ENCODE measurements around the gene GK. TPM values are rescaled to one million over a fixed set of nuclear protein-coding genes. Genes with fewer than 3 reads are reported as not detected.
"Not testable (repeated sequence)": the region's sequence is repeated elsewhere in the genome, so short reads cannot be mapped to it uniquely, and the experiment has no call there.

Gene GK
- total and polyA plus RNA-seq, 4 experiments from 2014 or later, result 5.2 to 8.4 (median 7.3) TPM

DNA sequence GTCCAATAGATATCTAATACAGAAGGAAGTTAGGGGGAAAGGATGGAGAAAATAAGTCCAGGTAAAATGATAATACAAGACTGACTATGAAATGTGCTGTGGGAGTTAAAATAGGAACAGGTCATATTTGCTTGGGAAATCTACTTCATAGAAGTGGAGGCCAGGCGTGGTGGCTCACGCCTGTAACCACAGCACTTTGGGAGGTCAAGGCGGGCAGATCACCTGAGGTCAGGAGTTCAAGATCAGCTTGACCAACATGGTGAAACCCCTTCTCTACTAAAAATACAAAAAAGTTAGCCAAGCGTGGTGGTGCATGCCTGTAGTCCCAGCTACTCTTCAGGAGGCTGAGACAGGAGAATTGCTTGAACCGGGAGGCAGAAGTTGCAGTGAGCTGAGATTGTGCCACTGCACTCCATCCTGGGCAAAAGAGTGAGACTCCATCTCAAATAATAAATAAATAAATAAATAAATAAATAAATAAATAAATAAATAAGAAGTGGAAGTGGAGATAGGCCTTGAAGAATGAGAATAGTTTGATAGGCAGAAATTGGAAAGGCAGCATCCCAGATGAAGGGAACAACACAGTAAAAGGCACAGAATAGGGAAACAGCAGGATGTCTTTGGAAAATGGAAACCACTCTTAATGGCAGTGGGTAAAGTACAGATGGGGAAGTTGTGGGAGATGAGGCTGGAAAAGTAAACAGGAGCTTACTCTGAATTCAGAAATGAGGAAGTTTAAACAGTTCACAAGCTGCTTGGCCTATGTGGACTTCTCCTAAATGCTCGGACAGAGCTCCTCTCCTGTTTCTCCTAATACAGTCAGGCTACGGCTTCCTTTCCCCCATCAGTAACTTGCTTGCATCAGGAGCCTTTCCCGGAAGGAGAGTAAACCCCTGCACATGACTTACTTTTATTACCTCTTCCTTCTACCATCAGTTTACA lies 15.1 kb upstream of the GK start:
- Histone ChIP-seq H3K27ac (ENCODE audit: low read depth, low read length) (no peak overlapping the region), H3K27me3 (ENCODE audit: insufficient read depth, low read length) (no peaks in the 10 kb centered on the region), H3K4me1 (ENCODE audit: insufficient read depth, low read length) (no peaks in the 10 kb centered on the region), H3K9me3 (ENCODE audit: control insufficient read depth in 1 of 2, low read length in 2 of 2) (no peaks in the 10 kb centered on the region), H3K4me3 (ENCODE audit: low read length in 2 of 2) (no peak overlapping the region), H3K36me3 (ENCODE audit: insufficient read depth, low read length) (no peaks in the 10 kb centered on the region)
- Mint-ChIP-seq H3K4me1 (peaks cover 0 to 2% (median 0%) of the 10 kb centered on the region in 4 donors), H3K27ac (no peak overlapping the region), H3K4me3 (no peak overlapping the region), H3K36me3 (no peaks in the 10 kb centered on the region), H3K9me3 (peaks cover 0 to 2% (median 0%) of the 10 kb centered on the region in 8 donors), H3K27me3 (no peaks in the 10 kb centered on the region)
- ChIA-PET POLR2A (ENCODE audit: partially characterized antibody) (no interaction called here), CTCF (ENCODE audit: partially characterized antibody) (no interaction called here)
- intact Hi-C loops (cut with micrococcal nuclease), result no loop called here
- no peak for DNase-seq

DNA sequence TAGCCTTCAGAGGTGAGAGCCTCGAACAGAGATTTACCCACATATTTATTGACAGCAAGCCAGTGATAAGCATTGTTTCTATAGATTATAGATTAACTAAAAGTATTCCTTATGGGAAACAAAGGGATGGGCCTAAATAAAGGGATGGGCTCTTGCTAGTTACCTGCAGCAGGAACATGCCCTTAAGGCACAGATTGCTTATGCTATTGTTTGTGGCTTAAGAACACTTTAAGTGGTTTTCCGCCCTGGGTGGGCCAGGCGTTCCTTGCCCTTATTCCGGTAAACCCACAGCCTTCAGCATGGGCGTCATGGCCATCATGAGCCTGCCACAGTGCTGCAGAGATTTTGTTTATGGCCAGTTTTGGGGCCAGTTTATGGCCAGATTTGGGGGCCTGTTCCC lies 13.5 kb upstream of the GK start:
- H3K27me3 ChIP-seq (ENCODE audit: insufficient read depth, low read length); H3K36me3 Mint-ChIP-seq; H3K9me3 Mint-ChIP-seq; DNase-seq; H3K27ac ChIP-seq (ENCODE audit: low read depth, low read length); H3K4me1 ChIP-seq (ENCODE audit: insufficient read depth, low read length); H3K27me3 Mint-ChIP-seq; H3K4me3 ChIP-seq (ENCODE audit: low read length in 2 of 2); H3K4me3 Mint-ChIP-seq; H3K36me3 ChIP-seq (ENCODE audit: insufficient read depth, low read length); H3K9me3 ChIP-seq (ENCODE audit: control insufficient read depth in 1 of 2, low read length in 2 of 2); intact Hi-C loops (cut with micrococcal nuclease); H3K4me1 Mint-ChIP-seq; H3K27ac Mint-ChIP-seq; POLR2A ChIA-PET (ENCODE audit: partially characterized antibody): not testable (repeated sequence)
- CTCF ChIA-PET (ENCODE audit: partially characterized antibody), result interaction anchor here (1.0 kb wide), 1 partner anchor 86 kb away, joined by 3 read pairs; no protein-coding TSS in a partner anchor

GRCh38 chrX:30642642-30643041 lies 10.6 kb upstream of the GK start:
- Mint-ChIP-seq H3K4me1 (no peaks in the 10 kb centered on the region), H3K27me3 (no peaks in the 10 kb centered on the region), H3K9me3 (no peaks in the 10 kb centered on the region), H3K27ac (no peak overlapping the region), H3K36me3 (no peaks in the 10 kb centered on the region), H3K4me3 (no peak overlapping the region)
- no peak overlapping the region for H3K4me3 ChIP-seq (ENCODE audit: low read length in 2 of 2)
- ChIA-PET POLR2A (ENCODE audit: partially characterized antibody) (no interaction called here), CTCF (ENCODE audit: partially characterized antibody) (no interaction called here)
- no peaks in the 10 kb centered on the region for H3K9me3 ChIP-seq (ENCODE audit: control insufficient read depth in 1 of 2, low read length in 2 of 2)
- DNase-seq, result no peak
- intact Hi-C loops (cut with micrococcal nuclease), result no loop called here
- H3K27ac ChIP-seq (ENCODE audit: low read depth, low read length), result no peak overlapping the region
- H3K36me3 ChIP-seq (ENCODE audit: insufficient read depth, low read length), result no peaks in the 10 kb centered on the region
- H3K4me1 ChIP-seq (ENCODE audit: insufficient read depth, low read length), result no peaks in the 10 kb centered on the region
- no peaks in the 10 kb centered on the region for H3K27me3 ChIP-seq (ENCODE audit: insufficient read depth, low read length)

DNA sequence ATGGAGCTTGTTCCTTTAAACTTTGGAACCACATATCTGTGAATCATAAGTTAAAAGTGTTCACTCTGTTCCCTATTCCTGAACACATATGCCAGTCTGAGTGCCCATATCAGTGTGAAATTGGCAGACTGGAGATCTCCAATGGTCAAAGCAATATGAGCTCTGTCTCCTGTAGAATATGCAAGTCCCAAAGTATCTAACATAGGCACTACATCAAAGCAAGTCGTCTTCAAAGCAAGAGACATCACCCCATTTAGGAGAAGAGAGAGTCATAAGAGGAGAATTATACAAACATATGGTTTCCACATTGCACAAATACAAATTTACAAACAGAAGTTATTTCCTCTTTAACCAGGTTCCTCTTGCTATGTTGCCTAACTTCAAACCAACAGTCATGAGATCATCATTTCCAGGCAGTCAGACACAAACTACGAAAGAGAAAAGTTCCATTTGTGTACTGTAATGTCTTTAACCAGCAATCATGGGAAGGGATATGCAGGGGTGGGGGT lies 9.9 kb upstream of the GK start:
- H3K27me3 ChIP-seq (ENCODE audit: insufficient read depth, low read length), result no peaks in the 10 kb centered on the region
- H3K27ac Mint-ChIP-seq, result no peak overlapping the region
- intact Hi-C loops (cut with micrococcal nuclease), result no loop called here

DNA sequence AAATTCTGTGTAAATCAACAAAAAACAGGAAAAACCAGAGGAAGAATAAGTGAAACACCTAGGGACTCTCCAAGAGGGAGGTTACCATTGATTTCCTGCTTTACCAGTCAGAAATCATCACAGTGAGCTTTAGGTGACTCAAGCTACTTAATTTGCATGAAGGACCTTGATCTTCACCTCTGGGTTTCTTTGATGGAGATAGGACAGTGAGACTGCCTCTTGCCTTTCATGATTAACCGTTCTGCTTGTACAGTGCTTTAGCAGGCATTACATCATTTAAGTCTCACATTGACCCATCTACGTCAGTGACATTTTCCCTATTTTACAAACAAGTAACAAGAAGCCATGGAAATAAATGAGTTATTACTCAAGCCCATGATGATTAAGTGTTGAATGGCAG lies 3.4 kb upstream of the GK start:
- no peak overlapping the region for H3K27ac ChIP-seq (ENCODE audit: low read depth, low read length)
- peaks cover 0 to 4% (median 0%) of the 10 kb centered on the region in 8 donors for H3K9me3 Mint-ChIP-seq
- ChIA-PET POLR2A (ENCODE audit: partially characterized antibody) (no interaction called here), CTCF (ENCODE audit: partially characterized antibody) (no interaction called here)
- no peaks in the 10 kb centered on the region for H3K36me3 ChIP-seq (ENCODE audit: insufficient read depth, low read length)
- H3K4me1 Mint-ChIP-seq, result peaks cover 11 to 35% (median 21%) of the 10 kb centered on the region in 4 donors
- no peaks in the 10 kb centered on the region for H3K9me3 ChIP-seq (ENCODE audit: control insufficient read depth in 1 of 2, low read length in 2 of 2)
- H3K4me3 ChIP-seq (ENCODE audit: low read length in 2 of 2), result no peak overlapping the region
- intact Hi-C loops (cut with micrococcal nuclease), result loop anchor here (5.0 kb wide), 1 partner anchor 73 kb away; the partner anchor contains the start of gene TASL
- no peaks in the 10 kb centered on the region for H3K27me3 Mint-ChIP-seq
- H3K36me3 Mint-ChIP-seq, result peaks cover 0 to 2% of the 10 kb centered on the region in 2 donors
- peak overlapping the region in 1 of 8 donors; percentile 35 for H3K4me3 Mint-ChIP-seq
- DNase-seq, result peak; percentile 14 to 48 (median 16)
- peaks cover 25% of the 10 kb centered on the region for H3K4me1 ChIP-seq (ENCODE audit: insufficient read depth, low read length)
- H3K27ac Mint-ChIP-seq, result peak overlapping the region in 6 of 7 donors; percentile 46 to 77 (median 60)
- no peaks in the 10 kb centered on the region for H3K27me3 ChIP-seq (ENCODE audit: insufficient read depth, low read length)

More for the DNA sequence above, 9.9 kb upstream of the GK start:
- H3K4me3 Mint-ChIP-seq, result no peak overlapping the region
- Histone ChIP-seq H3K9me3 (ENCODE audit: control insufficient read depth in 1 of 2, low read length in 2 of 2) (no peaks in the 10 kb centered on the region), H3K4me3 (ENCODE audit: low read length in 2 of 2) (no peak overlapping the region), H3K27ac (ENCODE audit: low read depth, low read length) (no peak overlapping the region), H3K36me3 (ENCODE audit: insufficient read depth, low read length) (no peaks in the 10 kb centered on the region), H3K4me1 (ENCODE audit: insufficient read depth, low read length) (no peaks in the 10 kb centered on the region)
- ChIA-PET POLR2A (ENCODE audit: partially characterized antibody) (no interaction called here), CTCF (ENCODE audit: partially characterized antibody) (no interaction called here)
- no peak for DNase-seq
- no peaks in the 10 kb centered on the region for H3K27me3 Mint-ChIP-seq
- no peaks in the 10 kb centered on the region for H3K36me3 Mint-ChIP-seq
- no peaks in the 10 kb centered on the region for H3K4me1 Mint-ChIP-seq
- H3K9me3 Mint-ChIP-seq, result no peaks in the 10 kb centered on the region

DNA sequence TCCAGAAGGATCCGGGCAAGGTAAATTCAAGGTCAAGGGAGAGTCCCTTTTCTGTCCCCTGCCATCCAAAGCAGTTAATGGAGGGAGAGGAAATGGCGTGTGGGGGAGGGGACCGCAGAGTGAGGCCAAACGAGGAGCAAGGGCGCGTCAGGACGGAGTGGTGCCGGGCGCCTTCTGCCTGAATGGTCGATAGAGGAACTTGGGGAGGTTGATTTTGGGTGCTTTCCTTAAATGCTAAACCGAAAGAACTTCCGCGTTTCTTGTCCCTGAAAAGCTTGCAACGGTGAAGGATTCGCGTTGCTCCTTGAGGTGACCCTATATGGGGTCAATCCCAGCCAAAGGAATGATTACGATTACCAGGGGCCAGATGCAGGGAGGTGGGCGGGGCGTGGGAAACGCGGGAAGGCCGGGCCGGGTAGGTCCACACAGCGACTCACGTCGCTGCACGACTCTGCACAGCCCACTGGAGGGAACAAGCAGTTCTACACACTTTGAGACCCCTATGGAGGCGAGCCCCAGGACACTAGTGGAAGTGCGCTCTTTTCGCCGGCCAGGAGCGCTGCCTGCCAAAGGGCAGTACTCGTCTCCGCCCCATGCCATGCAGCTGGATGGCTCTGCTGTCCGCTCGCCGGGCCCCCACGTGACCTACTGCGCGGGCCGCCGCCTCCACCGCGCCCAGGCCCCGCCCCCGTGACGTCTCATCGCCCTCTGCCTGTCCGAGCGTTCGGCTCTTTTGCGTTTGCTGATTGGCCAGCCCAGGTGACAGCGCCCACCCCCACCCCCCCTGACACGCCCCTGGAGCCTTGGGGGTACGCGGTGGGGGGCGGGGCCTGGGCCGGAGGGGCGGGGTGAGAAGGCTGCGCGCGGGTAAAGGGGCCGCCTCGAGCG lies 452 bp upstream of the GK start:
- peak; percentile 87 to 90 (median 89) for DNase-seq
- H3K4me1 ChIP-seq (ENCODE audit: insufficient read depth, low read length), result peaks cover 35% of the 10 kb centered on the region
- ChIA-PET CTCF (ENCODE audit: partially characterized antibody) (no interaction called here), POLR2A (ENCODE audit: partially characterized antibody) (no interaction called here)
- H3K27me3 Mint-ChIP-seq, result no peaks in the 10 kb centered on the region
- H3K4me3 ChIP-seq (ENCODE audit: low read length in 2 of 2), result peak overlapping the region; percentile 89 to 90
- H3K27ac Mint-ChIP-seq, result peak overlapping the region; percentile 72 to 97 (median 95)
- peak overlapping the region; percentile 74 for H3K27ac ChIP-seq (ENCODE audit: low read depth, low read length)
- no peaks in the 10 kb centered on the region for H3K9me3 ChIP-seq (ENCODE audit: control insufficient read depth in 1 of 2, low read length in 2 of 2)
- H3K4me1 Mint-ChIP-seq, result peaks cover 19 to 52% (median 27%) of the 10 kb centered on the region in 4 donors
- intact Hi-C loops (cut with micrococcal nuclease), result loop anchor here (1.0 to 5.0 kb wide), 2 partner anchors 75 to 237 kb away; partner anchors contain the start of genes TAB3 and TASL
- no peaks in the 10 kb centered on the region for H3K27me3 ChIP-seq (ENCODE audit: insufficient read depth, low read length)
- H3K36me3 Mint-ChIP-seq, result peaks cover 0 to 2% of the 10 kb centered on the region in 2 donors
- peaks cover 0 to 4% (median 0%) of the 10 kb centered on the region in 8 donors for H3K9me3 Mint-ChIP-seq
- H3K4me3 Mint-ChIP-seq, result peak overlapping the region; percentile 84 to 97 (median 92)
- H3K36me3 ChIP-seq (ENCODE audit: insufficient read depth, low read length), result no peaks in the 10 kb centered on the region

GRCh38 chrX:30654386-30654785 lies 1.2 kb downstream of the GK start:
- H3K4me1 ChIP-seq (ENCODE audit: insufficient read depth, low read length), result peaks cover 34% of the 10 kb centered on the region
- Mint-ChIP-seq H3K4me1 (peaks cover 21 to 52% (median 27%) of the 10 kb centered on the region in 4 donors), H3K4me3 (peak overlapping the region; percentile 80 to 94 (median 90)), H3K27ac (peak overlapping the region in 6 of 7 donors; percentile 51 to 97 (median 84))
- DNase-seq; CTCF ChIA-PET (ENCODE audit: partially characterized antibody); H3K27me3 ChIP-seq (ENCODE audit: insufficient read depth, low read length); H3K36me3 Mint-ChIP-seq; POLR2A ChIA-PET (ENCODE audit: partially characterized antibody); H3K9me3 Mint-ChIP-seq; H3K36me3 ChIP-seq (ENCODE audit: insufficient read depth, low read length); H3K27me3 Mint-ChIP-seq; H3K9me3 ChIP-seq (ENCODE audit: control insufficient read depth in 1 of 2, low read length in 2 of 2); H3K27ac ChIP-seq (ENCODE audit: low read depth, low read length): not testable (repeated sequence)
- intact Hi-C loops (cut with micrococcal nuclease), result loop anchor here (5.0 kb wide), 1 partner anchor 77 kb away; the partner anchor contains the start of gene TASL
- peak overlapping the region in 1 of 2 donors; percentile 89 for H3K4me3 ChIP-seq (ENCODE audit: low read length in 2 of 2)

Data from CD4-positive, alpha-beta memory T cell (primary cell).